SW480 (cell line): ENCODE results near the gene TBL3.
"Not testable (repeated sequence)": the region's sequence is repeated elsewhere in the genome, so short reads cannot be mapped to it uniquely, and the experiment has no call there.

Experiments
- DNase-seq: peaks from one replicate; pipeline ENCODE4 v3.0.0-alpha.2; 2016; ENCODE audit warnings: low spot score

Gene TBL3

GRCh38 chr16:1942810-1943726 is 28.8 kb upstream of the TBL3 start, which contains the start of gene MSRB1:
Gene MSRB1, minus strand, starts transcription at chr16:1943199. Its CDS starts 43 bp downstream, at chr16:1943156.
- DNase-seq = peak; percentile 97

GRCh38 chr16:1944612-1945199 is 27.1 kb upstream of the TBL3 start:
- DNase-seq = no peak

GRCh38 chr16:1945559-1946391 is 26.1 kb upstream of the TBL3 start:
- no peak for DNase-seq

GRCh38 chr16:1946495-1947368 is 25.1 kb upstream of the TBL3 start:
- no peak for DNase-seq

GRCh38 chr16:1947369-1947670 is 24.5 kb upstream of the TBL3 start:
- DNase-seq = no peak

GRCh38 chr16:1949507-1949906 is 22.3 kb upstream of the TBL3 start:
- no peak for DNase-seq

- no peak for DNase-seq
Measured at GRCh38 chr16:1950047-1950446, 21.8 kb upstream of the TBL3 start.

- no peak for DNase-seq
Measured at GRCh38 chr16:1950559-1950958, 21.3 kb upstream of the TBL3 start.

GRCh38 chr16:1953734-1954133 is 18.1 kb upstream of the TBL3 start:
- DNase-seq = no peak

GRCh38 chr16:1957434-1958142 is 14.3 kb upstream of the TBL3 start:
- DNase-seq = not testable (repeated sequence)

- DNase-seq = not testable (repeated sequence)
Measured at GRCh38 chr16:1958143-1958491, 13.7 kb upstream of the TBL3 start.

GRCh38 chr16:1958715-1959268 is 13.1 kb upstream of the TBL3 start:
- no peak for DNase-seq

GRCh38 chr16:1959269-1960039 is 12.4 kb upstream of the TBL3 start, which contains the start of gene NDUFB10:
Gene NDUFB10, plus strand, starts transcription at chr16:1959538. Its CDS starts 87 bp downstream, at chr16:1959625.
- DNase-seq = peak; percentile 87

- DNase-seq = peak; percentile 72
Measured at GRCh38 chr16:1960665-1961630, 10.9 kb upstream of the TBL3 start.

- DNase-seq = no peak
Measured at GRCh38 chr16:1961651-1962067, 10.2 kb upstream of the TBL3 start.

- not testable (repeated sequence) for DNase-seq
Measured at GRCh38 chr16:1962161-1963153, 9.4 kb upstream of the TBL3 start.

- DNase-seq = no peak
Measured at GRCh38 chr16:1963806-1964505, 7.9 kb upstream of the TBL3 start.
